Measurements from ENCODE around the gene ARHGAP21. TPM values are rescaled to one million over a fixed set of nuclear protein-coding genes. Genes with fewer than 3 reads are reported as not detected.

The ARHGAP21 gene
- total RNA-seq, 3 donors from 2014 or later (not counting 1 experiment from before 2014, with no cell fraction given): 30.9 to 45.8 (median 34.7) TPM

- Mint-ChIP-seq H3K9me3 (no peaks in the 10 kb centered on the region), H3K4me3 (no peak overlapping the region), H3K4me1 (no peaks in the 10 kb centered on the region), H3K27me3 (ENCODE audit: low read depth in 2 of 2) (peaks cover 10 to 36% of the 10 kb centered on the region in 2 donors), H3K36me3 (no peaks in the 10 kb centered on the region), H3K27ac (no peak overlapping the region)
- intact Hi-C loops (cut with micrococcal nuclease): no loop called here
- Histone ChIP-seq H3K4me3 (ENCODE audit: low read length) (no peak overlapping the region), H3K36me3 (ENCODE audit: control insufficient read depth, insufficient read depth, low read length) (no peaks in the 10 kb centered on the region), H3K4me1 (ENCODE audit: control insufficient read depth, insufficient read depth, low read length) (no peaks in the 10 kb centered on the region), H3K27ac (ENCODE audit: low read length) (no peak overlapping the region), H3K9me3 (ENCODE audit: control insufficient read depth, insufficient read depth, low read length) (no peaks in the 10 kb centered on the region), H3K27me3 (ENCODE audit: control insufficient read depth, insufficient read depth, low read length) (no peaks in the 10 kb centered on the region)
- DNase-seq (no peak), ATAC-seq (no peak)
- no peak for TF ChIP-seq CTCF (IDR thresholded peaks at IDR 0.05)
- 78% methylated on average over 12 of the region's 12 CpGs for WGBS (ENCODE audit: insufficient coverage)
Observed at GRCh38 chr10:24569828-24570657, 153.6 kb downstream of the ARHGAP21 start.

GRCh38 chr10:24569330-24569796 is 154.3 kb downstream of the ARHGAP21 start:
- Mint-ChIP-seq H3K9me3 (no peaks in the 10 kb centered on the region), H3K36me3 (no peaks in the 10 kb centered on the region), H3K4me3 (no peak overlapping the region), H3K27me3 (ENCODE audit: low read depth in 2 of 2) (peaks cover 5 to 29% of the 10 kb centered on the region in 2 donors), H3K4me1 (no peaks in the 10 kb centered on the region), H3K27ac (no peak overlapping the region)
- Histone ChIP-seq H3K4me3 (ENCODE audit: low read length) (no peak overlapping the region), H3K36me3 (ENCODE audit: control insufficient read depth, insufficient read depth, low read length) (no peaks in the 10 kb centered on the region), H3K4me1 (ENCODE audit: control insufficient read depth, insufficient read depth, low read length) (no peaks in the 10 kb centered on the region), H3K9me3 (ENCODE audit: control insufficient read depth, insufficient read depth, low read length) (no peaks in the 10 kb centered on the region), H3K27me3 (ENCODE audit: control insufficient read depth, insufficient read depth, low read length) (no peaks in the 10 kb centered on the region), H3K27ac (ENCODE audit: low read length) (no peak overlapping the region)
- intact Hi-C loops (cut with micrococcal nuclease): no loop called here
- no peak for TF ChIP-seq CTCF (IDR thresholded peaks at IDR 0.05)
- WGBS (ENCODE audit: insufficient coverage): 91% methylated on average over 13 of the region's 13 CpGs
- no peak for DNase-seq
- no peak for ATAC-seq

GRCh38 chr10:24568042-24568441 is 155.6 kb downstream of the ARHGAP21 start:
- no peaks in the 10 kb centered on the region for H3K27me3 ChIP-seq (ENCODE audit: control insufficient read depth, insufficient read depth, low read length)
- no peak overlapping the region for H3K27ac Mint-ChIP-seq
- H3K4me3 ChIP-seq (ENCODE audit: low read length): no peak overlapping the region
- H3K4me1 Mint-ChIP-seq: no peaks in the 10 kb centered on the region
- peaks cover 3 to 29% of the 10 kb centered on the region in 2 donors for H3K27me3 Mint-ChIP-seq (ENCODE audit: low read depth in 2 of 2)
- H3K4me1 ChIP-seq (ENCODE audit: control insufficient read depth, insufficient read depth, low read length): no peaks in the 10 kb centered on the region
- intact Hi-C loops (cut with micrococcal nuclease): no loop called here
- no peaks in the 10 kb centered on the region for H3K36me3 Mint-ChIP-seq
- TF ChIP-seq CTCF (IDR thresholded peaks at IDR 0.05): no peak
- DNase-seq (no peak), ATAC-seq (no peak)
- no peaks in the 10 kb centered on the region for H3K9me3 Mint-ChIP-seq
- no peak overlapping the region for H3K4me3 Mint-ChIP-seq
- H3K9me3 ChIP-seq (ENCODE audit: control insufficient read depth, insufficient read depth, low read length): no peaks in the 10 kb centered on the region
- H3K27ac ChIP-seq (ENCODE audit: low read length): no peak overlapping the region
- WGBS (ENCODE audit: insufficient coverage): 86% methylated on average over 4 of the region's 4 CpGs
- H3K36me3 ChIP-seq (ENCODE audit: control insufficient read depth, insufficient read depth, low read length): no peaks in the 10 kb centered on the region

Measured in natural killer cell (primary cell).